Choroid plexus epithelial cell (primary cell): ENCODE measurements around the gene ZSCAN25.
"Not testable (repeated sequence)": the region's sequence is repeated elsewhere in the genome, so short reads cannot be mapped to it uniquely, and the experiment has no call there.

Experiments
- DNase-seq: peaks from one replicate; pipeline ENCODE4 v3.0.0-alpha.2; 2010; ENCODE audit warnings: low read depth
- H3K4me3 ChIP-seq: 2 replicates; pipeline ENCODE4 v1.5.1; 2011; ENCODE audit warnings: low read depth, mild to moderate bottlenecking, control low read depth, low read length, moderate library complexity
- TF ChIP-seq, protein P1 (sequence below): conservative IDR thresholded peaks from 2 replicates; pipeline ENCODE4 v1.5.1; 2011; ENCODE audit warnings: low read depth, mild to moderate bottlenecking, control low read depth, inconsistent platforms, low read length, moderate library complexity

ZSCAN25 gene

DNA sequence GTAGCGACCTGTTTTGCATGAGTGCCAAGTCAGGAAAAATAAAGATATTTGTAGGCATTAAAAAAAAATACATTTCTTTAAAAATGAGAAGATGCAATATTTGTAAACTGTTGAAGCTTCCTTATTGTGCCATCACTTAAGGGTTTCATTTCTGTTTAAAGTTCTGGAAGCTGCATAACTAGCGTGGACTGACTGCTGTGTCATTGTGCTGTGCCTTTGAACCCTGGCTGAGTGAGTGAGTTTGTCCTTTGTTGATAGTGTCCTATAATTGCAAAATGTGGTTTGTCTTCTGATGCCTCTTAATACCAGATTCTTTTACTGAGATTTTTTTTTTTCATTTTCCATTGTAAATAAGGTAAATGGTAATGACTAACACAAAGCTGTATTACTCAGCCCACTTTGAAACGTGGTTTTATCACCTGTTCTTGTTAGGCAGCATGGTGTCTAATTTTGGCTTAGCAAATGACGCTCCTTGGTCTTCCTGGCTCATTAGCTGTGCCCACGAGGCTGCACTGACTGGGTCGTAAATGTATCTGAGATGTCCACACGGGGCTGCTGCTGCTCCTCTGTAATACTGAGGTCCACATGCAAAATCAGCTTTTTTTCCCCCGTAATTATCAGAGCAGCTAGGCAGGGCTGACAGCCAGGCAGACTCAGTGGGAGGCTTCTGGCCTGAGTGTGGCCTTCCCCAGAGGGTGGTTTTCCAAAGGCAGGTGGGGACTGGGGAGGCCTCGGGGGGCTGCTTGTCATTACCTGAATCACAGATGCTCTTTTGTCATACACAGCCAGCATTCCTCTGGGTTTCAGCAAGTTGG, 14.8 kb downstream of the ZSCAN25 start:
- H3K4me3 ChIP-seq, result no peak overlapping the region
- TF ChIP-seq, protein P1, sequence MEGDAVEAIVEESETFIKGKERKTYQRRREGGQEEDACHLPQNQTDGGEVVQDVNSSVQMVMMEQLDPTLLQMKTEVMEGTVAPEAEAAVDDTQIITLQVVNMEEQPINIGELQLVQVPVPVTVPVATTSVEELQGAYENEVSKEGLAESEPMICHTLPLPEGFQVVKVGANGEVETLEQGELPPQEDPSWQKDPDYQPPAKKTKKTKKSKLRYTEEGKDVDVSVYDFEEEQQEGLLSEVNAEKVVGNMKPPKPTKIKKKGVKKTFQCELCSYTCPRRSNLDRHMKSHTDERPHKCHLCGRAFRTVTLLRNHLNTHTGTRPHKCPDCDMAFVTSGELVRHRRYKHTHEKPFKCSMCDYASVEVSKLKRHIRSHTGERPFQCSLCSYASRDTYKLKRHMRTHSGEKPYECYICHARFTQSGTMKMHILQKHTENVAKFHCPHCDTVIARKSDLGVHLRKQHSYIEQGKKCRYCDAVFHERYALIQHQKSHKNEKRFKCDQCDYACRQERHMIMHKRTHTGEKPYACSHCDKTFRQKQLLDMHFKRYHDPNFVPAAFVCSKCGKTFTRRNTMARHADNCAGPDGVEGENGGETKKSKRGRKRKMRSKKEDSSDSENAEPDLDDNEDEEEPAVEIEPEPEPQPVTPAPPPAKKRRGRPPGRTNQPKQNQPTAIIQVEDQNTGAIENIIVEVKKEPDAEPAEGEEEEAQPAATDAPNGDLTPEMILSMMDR, result peak; percentile 46
- peak; percentile 49 for DNase-seq

DNA sequence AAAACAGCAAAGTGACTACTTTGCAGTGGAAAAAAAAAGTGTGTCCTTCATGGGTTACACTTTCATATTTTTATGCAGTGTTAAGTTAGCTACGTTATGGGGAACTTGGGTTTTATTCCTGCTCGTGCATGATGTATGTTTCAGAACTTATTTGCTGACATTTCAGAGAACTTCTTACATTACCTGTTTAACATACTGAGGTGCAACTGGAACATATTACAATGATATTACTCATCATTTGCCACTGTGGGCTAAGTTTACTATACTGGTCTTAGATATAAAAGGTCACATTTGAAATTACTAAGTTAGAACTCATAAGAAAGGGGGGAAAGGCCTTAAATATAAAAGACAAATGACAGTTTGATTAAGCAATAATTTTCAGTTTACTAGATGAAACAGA, 20.7 kb downstream of the ZSCAN25 start:
- H3K4me3 ChIP-seq, DNase-seq: not testable (repeated sequence)

GRCh38 chr7:99638731-99639130, 22.0 kb downstream of the ZSCAN25 start:
- TF ChIP-seq, protein P1, result no peak
- no peak for DNase-seq
- no peak overlapping the region for H3K4me3 ChIP-seq

GRCh38 chr7:99639267-99639666, 22.5 kb downstream of the ZSCAN25 start:
- H3K4me3 ChIP-seq, result no peak overlapping the region
- TF ChIP-seq, protein P1, result no peak
- DNase-seq, result no peak

GRCh38 chr7:99642027-99642426, 25.3 kb downstream of the ZSCAN25 start:
- H3K4me3 ChIP-seq, result no peak overlapping the region
- DNase-seq, result peak; percentile 18
- TF ChIP-seq, protein P1, result no peak

DNA sequence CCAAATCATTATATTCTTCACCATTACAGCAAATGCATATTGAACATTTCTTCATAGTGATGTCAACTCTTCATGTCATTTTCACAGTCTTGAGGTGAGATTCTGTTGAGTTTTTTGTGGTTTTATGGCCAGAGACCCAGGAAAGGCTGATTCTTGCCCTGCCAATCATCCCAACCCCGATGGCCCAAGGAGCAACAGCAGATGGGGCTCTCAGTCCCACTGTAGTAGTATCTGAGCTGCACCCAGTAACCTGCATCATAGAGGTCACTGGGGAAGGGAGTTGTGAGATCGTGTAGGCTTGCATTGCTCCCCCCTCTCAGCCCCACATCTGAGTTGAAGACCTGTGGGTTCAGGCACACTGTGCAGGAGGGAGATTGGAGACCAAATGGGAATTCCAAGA, 26.7 kb downstream of the ZSCAN25 start:
- no peak overlapping the region for H3K4me3 ChIP-seq
- TF ChIP-seq, protein P1, result no peak
- no peak for DNase-seq

DNA sequence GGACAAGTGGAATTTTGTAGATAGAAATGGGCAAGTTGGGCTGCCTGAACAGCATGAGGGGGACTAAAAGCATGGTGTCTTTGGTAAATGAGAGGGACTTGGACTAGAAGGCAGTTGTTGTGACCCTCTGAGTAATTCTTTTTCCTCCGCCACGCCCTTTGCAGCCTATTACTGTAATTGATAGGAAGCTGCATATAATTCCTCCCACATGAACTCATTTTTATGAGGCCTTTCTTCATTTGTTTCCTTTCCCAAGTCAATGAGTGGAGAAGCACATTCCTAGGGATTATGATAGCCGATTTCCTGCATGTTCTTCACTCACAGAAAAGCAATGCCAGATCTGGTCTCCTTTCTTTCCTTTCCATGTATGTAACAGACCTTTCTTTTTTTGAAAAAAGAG, 27.7 kb downstream of the ZSCAN25 start:
- H3K4me3 ChIP-seq, result no peak overlapping the region
- no peak for DNase-seq
- TF ChIP-seq, protein P1, result no peak
